ENCODE results near the gene SARDH. TPM values are rescaled to one million over a fixed set of nuclear protein-coding genes. Genes with fewer than 3 reads are reported as not detected.

The SARDH gene
- total and polyA plus RNA-seq, 2 donors (not counting 1 experiment from before 2014, with no cell fraction given): 0.03 to 0.07 TPM

- H3K27ac Mint-ChIP-seq: no peak overlapping the region
- intact Hi-C loops (cut with micrococcal nuclease): no loop called here
- WGBS (ENCODE audit: insufficient coverage): 97% methylated on average over 14 of the region's 16 CpGs
Observed at GRCh38 chr9:133770076-133770777, 32.1 kb upstream of the SARDH start.

More at GRCh38 chr9:133770076-133770777, 32.1 kb upstream of the SARDH start:
- no peaks in the 10 kb centered on the region for H3K27me3 ChIP-seq (replicated peaks in 1 of 4; ENCODE audit: control extremely low read depth in 1 of 4, control insufficient read depth in 3 of 4, insufficient read depth in 4 of 4, low read length in 3 of 4)
- no peak overlapping the region for H3K27ac ChIP-seq (ENCODE audit: low read length in 2 of 2)
- peaks cover 28% of the 10 kb centered on the region for H4K20me1 ChIP-seq (ENCODE audit: control insufficient read depth, insufficient read depth, low read length, poor library complexity, severe bottlenecking)
- no peaks in the 10 kb centered on the region for H3K79me2 ChIP-seq (ENCODE audit: control insufficient read depth, insufficient read depth, low read length)
- H3K36me3 ChIP-seq (replicated peaks in 1 of 2; ENCODE audit: control extremely low read depth in 1 of 2, control insufficient read depth in 1 of 2, extremely low read depth in 1 of 2, insufficient read depth in 2 of 2, low read length in 1 of 2): peaks cover 13 to 80% of the 10 kb centered on the region in 2 experiments
- no peak overlapping the region for H2AFZ ChIP-seq (ENCODE audit: insufficient read depth, low read depth, low read length, poor library complexity, severe bottlenecking)
- ATAC-seq (ENCODE audit: low read depth) (no peak), DNase-seq (no peak)
- H3K4me3 ChIP-seq (ENCODE audit: control extremely low read depth in 1 of 5, extremely low read depth in 1 of 5, insufficient read depth in 1 of 5, low read depth in 2 of 5, low read length in 4 of 5): no peak overlapping the region
- peaks cover 0 to 21% (median 15%) of the 10 kb centered on the region in 3 donors for H3K9me3 ChIP-seq (ENCODE audit: control extremely low read depth in 1 of 3, control insufficient read depth in 2 of 3, insufficient read depth in 1 of 3, low read length in 2 of 3)
- peaks cover 2% of the 10 kb centered on the region for H3K9me3 Mint-ChIP-seq (ENCODE audit: insufficient read depth)
- no peaks in the 10 kb centered on the region for H3K4me1 ChIP-seq (ENCODE audit: control insufficient read depth in 2 of 2, insufficient read depth in 2 of 2, low read length in 2 of 2)
- TF ChIP-seq CTCF (IDR thresholded peaks at IDR 0.05) (no peak), EZH2 (IDR thresholded peaks at IDR 0.05; ENCODE audit: borderline replicate concordance, insufficient read depth, low read depth, low read length, poor library complexity, severe bottlenecking) (no peak)
- ChIA-PET CTCF (interaction anchor here (0.7 to 2.4 kb wide), 3 partner anchors 12 to 606 kb away, joined by 3 to 12 read pairs (median 3); no protein-coding TSS in a partner anchor), POLR2A (no interaction called here)
- no peaks in the 10 kb centered on the region for H3K27me3 Mint-ChIP-seq
- no peak overlapping the region for H3K4me2 ChIP-seq (replicated peaks; ENCODE audit: low read depth, low read length, poor library complexity, severe bottlenecking)
- H3K4me3 Mint-ChIP-seq: no peak overlapping the region
- H3K9ac ChIP-seq (ENCODE audit: low read length): no peak overlapping the region
- no peaks in the 10 kb centered on the region for H3K4me1 Mint-ChIP-seq
